Esophagus (tissue), 2 donors: Measurements from ENCODE around the gene ZNF177. TPM values are rescaled to one million over a fixed set of nuclear protein-coding genes. Genes with fewer than 3 reads are reported as not detected.
"Not testable (repeated sequence)": the region's sequence is repeated elsewhere in the genome, so short reads cannot be mapped to it uniquely, and the experiment has no call there.

Experiments used
- H3K27ac ChIP-seq, 2 donors: one replicate each; pipeline ENCODE4 v1.5.1; 2013; ENCODE audit warnings: low read depth in 2 of 2, mild to moderate bottlenecking in 2 of 2, inconsistent platforms in 1 of 2, low read length in 1 of 2, moderate library complexity in 1 of 2
- H3K27me3 ChIP-seq, 2 donors: one replicate each; pipeline ENCODE4 v1.6.1; 2013; ENCODE audit warnings: low read length in 2 of 2, control low read depth in 1 of 2, mild to moderate bottlenecking in 1 of 2; ENCODE audit not compliant: insufficient read depth in 2 of 2, control insufficient read depth in 1 of 2
- H3K36me3 ChIP-seq, 2 donors: one replicate each; pipeline ENCODE4 v1.6.1; 2013; ENCODE audit warnings: low read length in 1 of 2; ENCODE audit not compliant: control insufficient read depth in 2 of 2, insufficient read depth in 2 of 2
- H3K4me1 ChIP-seq, 2 donors: one replicate each; pipeline ENCODE4 v1.6.1; 2013; ENCODE audit warnings: low read length in 1 of 2; ENCODE audit not compliant: control insufficient read depth in 2 of 2, insufficient read depth in 2 of 2
- H3K4me3 ChIP-seq, 2 donors: one replicate each; pipeline ENCODE4 v1.5.1; 2013; ENCODE audit warnings: low read length in 2 of 2, mild to moderate bottlenecking in 2 of 2, low read depth in 1 of 2, moderate library complexity in 1 of 2
- H3K9me3 ChIP-seq, 2 donors: one replicate each; pipeline ENCODE4 v1.6.1; 2013; ENCODE audit warnings: mild to moderate bottlenecking in 2 of 2, low read depth in 1 of 2, low read length in 1 of 2, moderate library complexity in 1 of 2; ENCODE audit not compliant: control insufficient read depth in 2 of 2, insufficient read depth in 1 of 2
- WGBS, 2 donors: extraction: QIAGEN DNeasy Blood & Tissue Kit; methylation state at CpG; one replicate each; pipeline ENCODE4 v1.1.7; 2013; 5-methylcytosine and 5-hydroxymethylcytosine counted together
- polyA plus RNA-seq, 2 donors: library from polyadenylated mRNA; stranded (reverse); fragments of 200-250 nt; gene quantifications; one replicate each; pipeline ENCODE4 v1.2.3, GENCODE V29; 2013
- donor health status: healthy with polysubstance abuse.
- donor health status: Bipolar disorder and iron deficiency.

ZNF177 gene
- polyA plus RNA-seq: under 1 TPM; 0.42 to 0.84 TPM

GRCh38 chr19:9362905-9363304 lies at the start of gene ZNF177:
ZNF177 (plus strand) TSS chr19:9363013; CDS start chr19:9378312, 15,299 bp downstream.
- WGBS, 2 donors: 5 to 6% methylated on average over 21 to 28 of the region's 28 CpGs

DNA sequence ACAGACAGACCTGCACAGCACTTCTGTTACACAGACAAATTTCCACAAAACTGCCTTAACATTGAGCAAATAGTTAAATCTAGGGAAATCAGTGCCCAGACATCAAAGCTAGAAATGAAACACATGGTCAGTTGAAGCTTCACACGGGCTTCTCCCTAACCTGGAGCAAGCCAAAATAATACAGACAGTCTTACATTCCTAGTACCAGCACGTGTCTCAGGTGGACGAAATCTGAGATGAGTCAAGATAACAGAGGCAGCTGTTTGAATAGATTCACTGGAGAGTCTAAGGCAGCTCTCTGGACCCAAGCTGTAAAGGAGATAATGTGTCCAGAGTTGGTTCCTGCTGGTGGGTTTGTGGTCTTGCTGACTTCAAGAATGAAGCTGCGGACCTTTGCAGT lies 49.1 kb upstream of the ZNF177 start:
- Histone ChIP-seq H3K4me1 (no peaks in the 10 kb centered on the region), H3K36me3 (no peaks in the 10 kb centered on the region), H3K27me3 (no peaks in the 10 kb centered on the region), H3K9me3 (peaks cover 3 to 5% of the 10 kb centered on the region in 2 donors), H3K4me3 (no peak overlapping the region), H3K27ac (no peak overlapping the region)
- WGBS, 2 donors: 65 to 75% methylated on average over 4 of the region's 4 CpGs

More at GRCh38 chr19:9362905-9363304, at the start of gene ZNF177:
- H3K27me3 ChIP-seq: no peaks in the 10 kb centered on the region
- H3K4me3 ChIP-seq: no peak within 1 kb of the TSS
- no peaks in the 10 kb centered on the region for H3K36me3 ChIP-seq
- peaks cover 0 to 4% of the 10 kb centered on the region in 2 donors for H3K4me1 ChIP-seq
- H3K27ac ChIP-seq: no peak within 1 kb of the TSS
- peaks cover 11 to 24% of the 10 kb centered on the region in 2 donors for H3K9me3 ChIP-seq

- WGBS, 2 donors: 95 to 97% methylated on average over 17 to 23 of the region's 23 CpGs
- Histone ChIP-seq H3K4me3 (no peak overlapping the region), H3K4me1 (no peaks in the 10 kb centered on the region), H3K27me3 (no peaks in the 10 kb centered on the region), H3K27ac (no peak overlapping the region), H3K9me3 (peaks cover 0 to 3% of the 10 kb centered on the region in 2 donors), H3K36me3 (no peaks in the 10 kb centered on the region)
These were observed 41.5 kb upstream of the ZNF177 start for GRCh38 chr19:9321338-9321737.

- H3K9me3 ChIP-seq, H3K27ac ChIP-seq, H3K36me3 ChIP-seq, H3K4me3 ChIP-seq, H3K27me3 ChIP-seq, H3K4me1 ChIP-seq: not testable (repeated sequence)
- 96 to 100% methylated on average over 8 to 10 of the region's 14 CpGs for WGBS, 2 donors
These were observed 41.1 kb upstream of the ZNF177 start for GRCh38 chr19:9321756-9322155.

DNA sequence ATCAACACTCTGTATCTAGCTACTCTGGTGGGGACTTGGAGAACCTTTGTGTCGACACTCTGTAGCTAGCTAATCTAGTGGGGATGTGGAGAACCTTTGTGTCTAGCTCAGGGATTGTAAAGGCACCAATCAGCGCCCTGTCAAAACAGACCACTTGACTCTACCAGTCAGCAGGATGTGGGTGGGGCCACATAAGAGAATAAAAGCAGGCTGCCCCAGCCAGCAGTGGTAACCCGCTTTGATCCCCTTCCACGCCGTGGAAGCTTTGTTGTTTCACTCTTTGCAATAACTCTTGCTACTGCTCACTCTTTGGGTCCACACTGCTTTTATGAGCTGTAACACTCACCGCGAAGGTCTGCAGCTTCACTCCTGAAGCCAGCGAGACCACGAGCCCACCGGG lies 40.6 kb upstream of the ZNF177 start:
- H3K27ac ChIP-seq, H3K27me3 ChIP-seq, H3K36me3 ChIP-seq, H3K9me3 ChIP-seq, H3K4me3 ChIP-seq, H3K4me1 ChIP-seq: not testable (repeated sequence)
- 95 to 96% methylated on average over 10 of the region's 10 CpGs for WGBS, 2 donors

DNA sequence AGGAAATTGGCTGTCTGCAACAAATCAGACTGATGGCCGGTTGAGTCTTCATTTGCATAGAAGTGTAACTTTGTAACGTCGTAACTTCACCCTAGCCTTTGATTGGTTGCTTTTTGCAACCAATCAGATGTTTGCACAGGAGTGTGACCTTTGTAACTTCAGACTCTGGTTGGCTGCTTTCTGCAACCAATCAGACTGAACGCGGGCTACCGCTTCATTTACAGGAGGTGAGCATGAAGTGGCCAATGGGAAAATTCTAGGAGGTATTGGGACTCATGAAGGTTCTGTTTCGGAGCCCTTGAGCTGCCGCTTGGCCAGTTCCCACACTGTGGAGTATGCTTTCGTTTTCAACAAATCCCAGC lies 39.3 kb upstream of the ZNF177 start:
- Histone ChIP-seq H3K4me1 (no peaks in the 10 kb centered on the region), H3K36me3 (no peaks in the 10 kb centered on the region), H3K27ac (peak overlapping the region; percentile 90), H3K9me3 (peaks cover 2 to 6% of the 10 kb centered on the region in 2 donors), H3K4me3 (peak overlapping the region; percentile 69 to 77), H3K27me3 (no peaks in the 10 kb centered on the region)
- WGBS, 2 donors: 1 to 3% methylated on average over 9 of the region's 9 CpGs

- Histone ChIP-seq H3K27me3 (no peaks in the 10 kb centered on the region), H3K4me3 (peak within 1 kb of the TSS; percentile 69 to 77), H3K9me3 (peaks cover 2 to 7% of the 10 kb centered on the region in 2 donors), H3K36me3 (no peaks in the 10 kb centered on the region), H3K27ac (peak within 1 kb of the TSS; percentile 90 to 94), H3K4me1 (no peaks in the 10 kb centered on the region)
- WGBS, 2 donors: 1% methylated on average over 48 of the region's 48 CpGs
These were observed 38.8 kb upstream of the ZNF177 start, which contains the start of gene ZNF559 for GRCh38 chr19:9323919-9324583. ZNF559 (plus strand) TSS chr19:9324179; CDS start chr19:9338550, 14,371 bp downstream.

DNA sequence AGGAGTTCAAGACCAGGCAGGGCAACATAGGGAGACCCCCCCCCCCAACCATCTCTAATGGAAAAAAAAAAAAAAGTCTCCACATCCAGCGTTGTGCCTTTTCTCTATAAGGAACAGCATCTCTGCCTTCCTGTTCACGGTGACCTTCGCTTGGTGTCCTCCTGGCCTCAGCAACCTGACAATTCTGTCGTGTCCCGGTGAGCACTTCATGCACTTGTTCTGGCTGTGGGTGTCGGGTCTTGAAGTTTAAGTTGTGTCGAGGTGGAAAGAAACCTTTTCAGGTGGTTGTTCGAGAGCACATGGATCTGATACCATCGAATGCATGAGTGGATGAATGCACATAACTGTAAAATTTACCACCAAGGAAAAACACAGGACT lies 38.2 kb upstream of the ZNF177 start:
- Histone ChIP-seq H3K36me3 (no peaks in the 10 kb centered on the region), H3K9me3 (peaks cover 2 to 7% of the 10 kb centered on the region in 2 donors), H3K27ac (peak overlapping the region; percentile 90 to 94), H3K27me3 (no peaks in the 10 kb centered on the region), H3K4me3 (peak overlapping the region; percentile 69 to 77), H3K4me1 (no peaks in the 10 kb centered on the region)
- 42 to 55% methylated on average over 9 of the region's 9 CpGs for WGBS, 2 donors

GRCh38 chr19:9329999-9330398 lies 32.8 kb upstream of the ZNF177 start:
- H3K9me3 ChIP-seq: peaks cover 11 to 15% of the 10 kb centered on the region in 2 donors
- H3K4me3 ChIP-seq: no peak overlapping the region
- H3K36me3 ChIP-seq: no peaks in the 10 kb centered on the region
- H3K4me1 ChIP-seq: no peaks in the 10 kb centered on the region
- no peaks in the 10 kb centered on the region for H3K27me3 ChIP-seq
- no peak overlapping the region for H3K27ac ChIP-seq

- Histone ChIP-seq H3K27ac (no peak overlapping the region), H3K27me3 (no peaks in the 10 kb centered on the region), H3K36me3 (peaks cover 2 to 7% of the 10 kb centered on the region in 2 donors), H3K9me3 (peaks cover 8 to 23% of the 10 kb centered on the region in 2 donors), H3K4me1 (no peaks in the 10 kb centered on the region), H3K4me3 (no peak overlapping the region)
- 95 to 96% methylated on average over 6 of the region's 6 CpGs for WGBS, 2 donors
These were observed 20.1 kb upstream of the ZNF177 start for GRCh38 chr19:9342610-9343304.
